NCI-H2107 treated with DMSO at 0.1 percent for 48 hours (cell line): Measurements from ENCODE around the gene SH2D3C.
"Not testable (repeated sequence)": the region's sequence is repeated elsewhere in the genome, so short reads cannot be mapped to it uniquely, and the experiment has no call there.

ENCODE experiments used
- DNase-seq: peaks from one replicate; lab custom pipeline; 2025; ENCODE audit not compliant: unreplicated experiment; lab: John Stamatoyannopoulos, UW

SH2D3C gene

GRCh38 chr9:127769101-127769500 is 9.4 kb downstream of the SH2D3C start:
- no peak for DNase-seq

- DNase-seq: no peak
These were observed 9.8 kb downstream of the SH2D3C start for GRCh38 chr9:127768698-127769097.

DNA sequence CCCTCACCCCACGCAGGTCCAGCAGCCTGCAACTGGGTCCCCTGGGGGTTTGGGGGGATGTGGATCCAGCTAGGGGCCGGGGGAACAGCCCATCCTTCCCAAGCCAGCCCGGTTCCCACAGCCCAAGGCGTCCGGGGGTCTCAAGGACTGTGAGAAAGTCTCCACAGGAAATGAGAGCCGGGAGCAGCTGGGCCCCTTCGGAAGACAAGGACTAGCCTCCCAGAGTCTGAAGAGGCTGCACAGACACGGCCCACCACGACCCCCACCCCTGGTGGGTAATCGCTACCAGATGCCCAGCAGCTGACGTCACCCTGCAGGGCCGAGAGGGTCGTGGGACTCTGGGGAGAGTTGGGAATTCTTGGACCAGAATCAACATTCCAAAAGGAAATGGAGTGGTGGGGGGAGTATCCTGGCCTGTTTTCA is 10.5 kb downstream of the SH2D3C start:
- no peak for DNase-seq

- no peak for DNase-seq
These were observed 11.1 kb downstream of the SH2D3C start for GRCh38 chr9:127767410-127767809.

DNA sequence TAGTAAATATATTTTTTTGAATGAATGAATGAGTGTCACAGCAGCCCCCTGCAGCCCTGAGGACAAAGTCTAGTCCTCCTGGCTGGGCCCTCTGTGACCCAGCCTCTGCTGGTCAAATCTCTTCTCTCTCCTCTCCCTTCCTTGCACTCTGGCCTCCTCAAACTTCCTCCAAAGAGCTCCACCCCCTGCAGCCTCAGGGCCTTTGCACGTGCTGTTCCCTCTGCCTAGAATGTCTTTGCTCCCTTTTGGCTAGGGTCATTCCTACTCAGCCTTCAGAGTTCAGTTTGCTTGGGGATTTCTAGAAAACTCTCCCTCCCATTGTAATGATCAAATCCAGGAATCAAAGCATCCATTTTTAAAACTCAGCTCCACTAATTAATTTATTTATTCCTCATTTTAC is 13.0 kb downstream of the SH2D3C start:
- DNase-seq: no peak

DNA sequence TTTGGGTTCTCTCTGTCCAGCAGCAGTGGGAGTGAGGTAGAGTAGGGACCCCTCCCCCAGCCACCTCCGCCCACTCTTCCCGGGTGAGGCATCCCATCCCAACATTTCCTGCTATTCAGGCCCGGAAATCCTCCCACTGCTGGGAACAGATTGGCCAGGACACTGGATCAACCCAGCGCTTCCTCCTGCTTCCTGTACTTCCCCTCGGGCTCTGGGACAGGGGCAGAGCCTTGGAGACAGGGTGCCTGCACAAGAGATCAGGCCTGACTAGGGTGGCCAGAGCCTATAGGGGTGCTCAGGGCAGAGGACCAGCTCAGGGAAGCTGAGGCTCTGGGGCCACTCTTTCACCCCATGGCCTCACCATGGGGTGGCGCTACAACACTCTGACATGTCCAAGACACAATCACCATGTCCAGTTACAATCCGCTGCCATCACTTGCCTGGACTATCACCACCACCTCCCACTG is 14.5 kb downstream of the SH2D3C start:
- DNase-seq: no peak

DNA sequence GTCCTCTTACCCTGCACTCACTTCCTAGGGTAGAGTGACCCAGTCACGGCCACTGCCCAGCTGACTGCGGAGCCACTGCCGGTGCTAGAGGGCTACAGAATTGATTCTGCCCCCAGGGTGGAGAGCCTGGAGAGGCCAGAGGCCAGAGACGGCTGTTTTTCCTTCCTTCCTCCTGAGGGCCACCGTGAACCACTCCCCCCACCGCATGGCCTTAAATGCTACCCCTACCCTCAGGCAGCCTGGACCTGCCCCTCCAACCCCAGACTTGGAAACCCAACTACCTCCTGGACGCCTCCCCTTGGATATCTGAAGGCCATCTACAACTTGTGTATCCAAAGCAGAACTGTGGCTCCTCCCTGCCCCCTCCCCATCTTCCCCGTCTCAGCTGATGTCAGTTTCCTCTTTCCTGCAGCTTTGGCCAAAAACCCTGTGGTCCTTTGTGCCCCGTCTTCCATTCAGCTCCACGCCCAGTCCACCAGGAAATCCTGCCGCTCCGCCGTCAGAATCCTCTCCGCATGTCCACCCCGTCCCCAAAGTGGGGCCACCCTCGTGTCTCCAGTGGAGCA is 16.3 kb downstream of the SH2D3C start:
- DNase-seq: no peak

DNA sequence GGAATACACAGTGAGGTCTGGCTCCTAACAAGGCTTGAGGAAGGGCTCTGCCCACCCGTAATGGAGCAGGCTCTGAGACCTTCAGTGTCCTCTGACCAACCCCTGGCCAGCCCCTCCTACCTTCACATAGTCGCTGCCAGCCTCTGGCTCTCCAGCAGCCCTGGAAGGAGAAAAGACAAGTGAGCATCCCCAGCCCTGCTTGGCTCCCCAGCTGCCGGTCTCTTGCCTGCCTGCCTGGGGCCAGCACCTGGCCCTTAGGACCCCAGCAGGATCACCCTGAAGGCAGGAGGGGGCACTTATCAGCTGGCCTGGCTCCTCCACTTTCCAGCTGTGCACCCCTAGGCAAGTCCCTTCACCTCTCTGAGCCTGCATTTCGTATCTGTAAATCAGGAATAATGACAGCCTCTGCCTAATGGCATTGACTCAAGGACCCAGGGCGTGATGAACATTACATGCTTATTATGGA is 16.9 kb downstream of the SH2D3C start:
- DNase-seq: no peak

DNA sequence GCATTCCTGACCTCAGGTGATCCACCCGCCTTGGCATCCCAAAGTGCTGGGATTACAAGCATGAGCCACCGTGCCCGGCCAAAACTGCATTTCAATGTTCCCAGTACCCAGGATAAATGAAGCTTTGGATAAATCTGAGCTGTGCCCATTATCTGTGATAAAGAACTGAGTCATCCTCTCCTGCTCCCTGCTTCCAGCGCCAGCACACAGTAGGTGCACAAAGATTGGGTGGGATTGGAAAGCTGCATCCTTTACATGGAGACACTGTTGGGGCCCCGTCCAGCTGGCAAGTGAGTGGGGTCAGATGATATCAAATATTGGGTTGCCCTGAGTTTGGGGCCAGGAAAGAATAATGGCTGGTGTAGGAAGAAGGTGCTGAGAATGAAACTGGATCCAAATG is 17.4 kb downstream of the SH2D3C start:
- DNase-seq: no peak

GRCh38 chr9:127758843-127759242 is 19.6 kb downstream of the SH2D3C start:
- no peak for DNase-seq

DNA sequence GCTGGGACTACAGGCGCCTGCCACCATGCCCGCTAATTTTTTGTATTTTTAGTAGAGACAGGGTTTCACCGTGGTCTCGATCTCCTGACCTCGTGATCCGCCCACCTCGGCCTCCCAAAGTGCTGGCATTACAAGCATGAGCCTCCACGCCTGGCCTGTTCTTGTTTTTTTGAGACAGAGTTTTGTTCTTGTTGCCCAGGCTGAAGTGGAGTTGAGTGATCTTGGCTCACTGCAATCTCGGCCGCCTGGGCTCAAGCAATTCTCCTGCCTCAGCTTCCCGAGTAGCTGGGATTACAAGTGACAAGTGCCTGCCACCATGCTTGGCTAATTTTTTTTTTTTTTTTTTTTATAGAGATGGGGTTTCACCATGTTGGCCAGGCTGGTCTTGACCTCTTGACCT is 21.7 kb downstream of the SH2D3C start:
- not testable (repeated sequence) for DNase-seq

- DNase-seq: no peak
These were observed 22.2 kb downstream of the SH2D3C start for GRCh38 chr9:127756233-127756632.

DNA sequence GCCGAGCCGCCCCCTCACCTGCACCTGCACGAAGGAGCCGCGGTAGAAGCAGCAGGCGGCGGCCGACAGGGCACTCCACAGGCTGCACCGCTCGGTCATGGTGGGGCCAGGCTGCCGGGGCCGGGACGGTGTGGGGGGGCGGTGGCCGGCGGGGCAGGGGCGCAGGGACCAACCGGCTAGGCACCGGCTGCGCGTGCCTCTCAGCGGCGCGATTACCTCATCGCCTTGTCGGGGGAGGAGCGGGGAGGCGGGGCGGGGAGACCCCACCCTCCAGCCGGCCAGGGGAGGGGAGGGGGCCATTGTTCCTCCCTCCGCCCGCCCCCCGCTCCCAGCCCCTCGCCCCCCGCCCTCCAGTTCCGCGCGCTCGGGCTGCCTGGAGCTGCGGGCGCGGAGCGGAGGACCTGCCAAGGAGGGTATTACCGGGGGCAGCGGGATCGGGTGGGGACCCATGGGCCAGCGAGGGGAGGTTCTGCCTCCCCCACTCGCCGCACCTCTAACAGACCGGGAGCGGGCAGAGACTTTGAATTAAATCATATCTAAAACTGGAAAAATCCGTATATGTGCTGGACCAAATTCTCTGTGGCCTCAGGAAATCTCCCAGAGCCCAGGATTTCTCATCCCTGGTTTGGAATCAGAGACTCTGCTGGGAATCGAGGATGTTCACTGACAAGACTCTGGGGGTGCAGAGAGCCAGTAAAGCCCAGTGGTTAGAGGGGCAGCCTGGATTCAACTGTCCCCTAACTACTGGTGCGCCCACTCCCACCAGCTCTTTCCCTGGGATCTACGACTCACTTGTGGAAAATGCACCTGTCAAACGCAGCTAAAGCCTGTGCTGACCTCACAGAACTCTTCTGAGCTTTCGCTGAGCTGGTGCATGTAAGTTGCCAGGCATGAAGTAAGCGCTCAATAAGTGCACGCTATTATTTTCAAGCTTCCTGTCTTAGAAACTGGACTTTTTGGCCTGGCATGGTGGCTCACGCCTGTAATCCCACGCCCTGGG is 23.1 kb downstream of the SH2D3C start:
- no peak for DNase-seq

- no peak for DNase-seq
These were observed 24.1 kb downstream of the SH2D3C start for GRCh38 chr9:127754099-127755060.

GRCh38 chr9:127753622-127754021 is 24.8 kb downstream of the SH2D3C start:
- DNase-seq: no peak

DNA sequence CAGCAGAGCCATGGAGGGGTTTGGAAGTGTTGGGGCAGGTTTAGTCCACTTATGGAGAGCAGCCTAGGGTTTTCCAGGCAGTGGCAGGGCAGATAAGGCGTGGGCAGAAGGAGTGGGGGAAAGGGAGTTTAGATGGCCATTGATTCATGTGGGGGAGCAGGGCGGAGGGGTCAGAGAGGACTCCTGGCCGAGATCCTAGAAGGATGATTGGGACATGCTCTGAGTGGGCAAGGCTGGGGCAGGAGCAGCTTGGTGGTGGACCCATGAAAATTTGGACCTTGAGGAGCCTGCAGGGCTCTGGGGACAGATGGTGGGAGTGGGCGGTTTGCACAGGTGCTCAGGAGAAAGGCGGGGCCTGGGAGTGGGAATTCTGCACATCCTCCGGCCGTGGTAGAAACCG is 25.3 kb downstream of the SH2D3C start:
- no peak for DNase-seq

DNA sequence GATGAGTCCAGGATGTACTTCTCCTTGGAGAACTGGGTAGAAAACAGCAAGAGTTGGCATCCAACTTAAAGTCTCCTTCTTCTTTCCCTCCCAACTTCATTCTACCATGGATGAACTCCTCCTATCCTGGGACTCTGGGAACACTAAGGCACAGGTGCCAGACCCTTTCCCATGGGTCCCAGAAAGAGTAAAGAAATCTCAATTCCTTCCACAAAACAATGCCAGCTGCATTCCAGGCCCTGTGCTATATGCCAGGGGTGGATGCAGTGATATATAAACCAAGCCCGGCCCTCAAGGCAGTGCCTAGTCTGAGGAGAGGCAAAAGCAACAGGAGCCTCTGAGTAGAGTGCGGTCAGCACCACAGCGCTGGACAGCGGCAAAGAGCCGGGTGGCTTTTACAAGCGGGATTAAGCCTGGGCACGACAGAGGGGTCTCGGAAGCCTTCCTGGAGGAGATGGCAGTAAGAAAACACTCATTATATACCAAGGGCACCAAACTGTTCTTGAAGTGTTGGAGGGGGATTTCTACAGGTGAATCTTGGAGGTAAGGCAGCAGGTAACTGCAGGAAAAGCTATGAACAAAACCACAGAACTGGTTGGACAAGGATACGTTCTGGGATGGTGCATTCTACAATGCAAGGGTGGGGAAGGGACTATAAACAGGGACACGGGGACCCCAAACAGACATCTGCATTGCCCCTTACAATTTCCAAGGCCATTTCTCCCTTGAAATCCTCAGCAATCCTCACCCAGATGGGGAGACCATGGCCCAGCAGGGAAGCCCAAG is 27.0 kb downstream of the SH2D3C start:
- DNase-seq: no peak

DNA sequence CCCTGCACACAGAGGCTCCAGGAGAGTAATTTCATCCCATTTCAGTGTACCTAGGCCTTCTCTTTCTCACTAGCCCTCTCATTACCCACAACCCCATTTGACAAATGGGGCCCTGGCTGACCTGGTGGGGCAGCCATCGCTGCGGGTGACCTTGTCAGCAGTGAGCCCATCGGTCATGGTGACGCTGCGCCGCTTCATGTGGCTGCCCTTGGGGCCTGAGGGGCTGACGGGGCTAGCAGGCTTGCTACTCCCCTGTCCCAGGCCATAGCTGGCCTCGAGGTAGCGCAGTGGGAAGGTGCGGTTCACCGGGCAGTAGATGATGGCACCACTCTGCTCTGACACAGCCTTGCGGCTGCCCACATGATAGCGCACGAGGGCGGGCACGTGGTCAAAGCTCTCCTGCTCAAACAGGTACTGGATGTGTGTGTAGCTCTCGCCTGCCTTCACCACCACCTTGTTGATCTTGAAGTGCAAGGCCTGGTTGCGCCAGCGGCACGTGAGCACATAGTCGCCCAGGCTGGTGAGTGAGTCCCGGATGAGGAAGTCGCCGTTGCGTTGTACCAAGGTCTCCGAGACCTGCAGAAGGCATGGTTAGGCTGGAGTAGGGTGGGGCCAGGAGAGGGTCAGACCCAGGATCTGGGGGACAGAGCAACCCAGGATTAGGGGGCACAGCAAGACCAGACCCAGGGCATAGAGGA is 29.2 kb downstream of the SH2D3C start:
- no peak for DNase-seq

DNA sequence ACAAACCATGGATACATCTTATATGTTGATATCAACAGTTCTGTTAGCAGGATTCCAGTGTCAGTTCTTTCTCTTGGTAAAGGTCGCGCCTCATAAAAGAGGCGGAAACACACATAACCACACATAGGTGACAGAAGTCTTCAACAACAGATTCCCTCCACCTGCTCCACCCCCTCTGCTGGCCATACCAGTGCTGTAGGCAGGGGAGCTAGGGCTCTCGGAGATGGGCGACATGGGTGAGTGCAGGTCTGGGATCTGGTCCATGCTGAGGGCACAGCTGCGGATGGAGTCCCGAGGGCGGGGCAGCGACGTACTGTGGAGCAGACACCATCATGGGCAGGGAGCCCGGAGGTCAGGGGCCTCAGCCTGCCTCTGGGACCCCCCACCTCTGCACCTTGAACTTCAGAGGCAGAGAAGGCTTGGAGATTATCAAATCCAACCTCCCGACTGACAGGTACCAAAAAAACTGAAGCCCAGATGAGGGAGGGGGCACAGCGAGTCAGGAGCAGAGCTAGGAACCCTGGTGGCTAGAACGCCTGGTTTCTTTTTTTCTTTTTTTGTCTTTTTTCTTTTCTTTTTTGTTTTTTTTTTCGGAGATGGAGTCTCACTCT is 31.4 kb downstream of the SH2D3C start:
- DNase-seq: no peak
